ENCODE data around the gene C6orf62.
A peak's percentile ranks its signal among the peaks of the same experiment; 100 is the strongest.
"Not testable (repeated sequence)": the region's sequence is repeated elsewhere in the genome, so short reads cannot be mapped to it uniquely, and the experiment has no call there.

Gene C6orf62

GRCh38 chr6:24666641-24667377, 52.1 kb downstream of the C6orf62 start, which contains the start of the genes ACOT13 and TDP2:
ACOT13 (plus strand) TSS chr6:24667077; CDS start chr6:24667264, 187 bp downstream.
TDP2 (minus strand) TSS chr6:24666899; CDS start chr6:24666862, 37 bp downstream.
- peak; percentile 97 for DNase-seq

DNA sequence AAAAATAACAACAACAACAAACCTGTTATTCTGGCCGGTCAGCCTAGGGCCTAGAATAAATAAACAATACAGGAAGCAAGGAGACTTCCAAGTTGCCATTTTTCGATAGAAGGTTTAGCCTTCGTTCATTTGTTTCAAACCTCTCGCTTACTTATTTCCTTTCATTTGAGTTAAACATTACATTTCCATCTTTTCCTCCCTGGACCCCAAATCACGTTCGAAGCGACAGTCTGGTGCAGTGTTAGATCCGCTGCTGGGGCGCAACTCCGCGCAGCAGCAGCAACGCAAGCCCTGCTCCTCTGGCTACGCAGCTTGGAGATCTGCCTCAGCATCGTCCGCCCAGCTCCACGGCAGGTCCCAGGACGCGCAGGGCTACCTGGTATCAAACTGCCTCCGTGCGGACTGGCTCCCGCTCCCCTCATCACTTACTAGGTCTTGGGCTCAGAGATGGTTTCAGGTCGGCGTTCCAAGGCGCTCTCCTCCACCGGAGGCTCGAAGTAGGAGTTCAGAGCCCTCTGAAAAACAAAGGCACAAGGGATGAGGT, 52.8 kb downstream of the C6orf62 start:
- peak; percentile 50 for DNase-seq

- DNase-seq: no peak
Observed at GRCh38 chr6:24664046-24664987, 54.6 kb downstream of the C6orf62 start.

DNA sequence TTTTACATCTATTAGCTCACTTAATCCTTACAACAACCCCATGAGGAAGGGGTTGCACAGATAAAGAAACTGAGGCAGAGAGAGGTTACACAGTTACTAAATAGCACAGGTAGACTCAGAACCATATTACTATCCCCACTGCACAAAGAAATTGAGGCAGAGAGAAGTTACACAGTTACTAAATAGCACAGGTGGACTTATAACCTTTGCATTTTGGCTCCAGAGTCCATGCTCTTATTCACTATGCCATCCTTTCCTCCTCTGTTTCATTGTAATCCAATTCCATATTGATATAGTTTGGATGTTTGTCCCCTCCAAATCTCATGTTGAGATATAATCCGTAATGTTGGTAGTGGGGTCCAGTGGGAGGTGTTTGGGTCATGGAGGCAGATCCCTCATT, 55.8 kb downstream of the C6orf62 start:
- no peak for DNase-seq

- DNase-seq: no peak
Observed at GRCh38 chr6:24662236-24662635, 56.7 kb downstream of the C6orf62 start.

DNA sequence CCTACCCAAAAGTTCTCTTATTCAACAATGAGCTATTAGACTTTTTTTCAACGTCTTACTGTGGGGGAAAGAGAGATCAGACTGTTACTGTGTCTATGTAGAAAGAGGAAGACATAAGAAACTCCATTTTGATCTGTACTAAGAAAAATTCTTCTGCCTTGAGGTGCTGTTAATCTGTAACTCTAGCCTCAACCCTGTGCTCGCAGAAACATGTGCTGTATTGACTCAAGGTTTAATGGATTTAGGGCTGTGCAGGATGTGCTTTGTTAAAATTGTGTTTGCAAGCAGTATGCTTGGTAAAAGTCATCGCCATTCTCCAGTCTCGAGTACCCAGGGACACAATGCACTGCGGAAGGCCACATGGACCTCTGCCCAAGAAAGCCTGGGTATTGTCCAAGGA, 57.2 kb downstream of the C6orf62 start:
- not testable (repeated sequence) for DNase-seq

DNA sequence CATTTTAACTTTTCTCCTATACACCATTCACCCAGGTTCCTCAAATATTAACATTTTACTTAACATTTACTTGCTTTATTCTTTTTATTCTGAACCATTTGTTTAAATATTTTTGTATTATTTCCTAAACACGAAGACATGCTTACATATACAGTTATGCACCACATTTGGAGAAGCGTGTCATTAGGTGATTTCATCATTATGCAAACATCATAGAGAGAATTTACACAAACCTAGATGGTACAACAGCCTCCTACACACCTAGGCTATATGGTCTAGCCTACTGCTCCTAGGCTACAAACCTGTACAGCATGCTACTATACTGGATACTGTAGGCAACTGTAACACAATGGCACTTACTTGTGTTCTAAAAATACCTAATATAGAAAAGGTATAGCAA, 58.8 kb downstream of the C6orf62 start:
- DNase-seq: no peak

GRCh38 chr6:24659561-24659960, 59.4 kb downstream of the C6orf62 start:
- DNase-seq: no peak

- DNase-seq: no peak
Observed at GRCh38 chr6:24658573-24659560, 60.1 kb downstream of the C6orf62 start.

DNA sequence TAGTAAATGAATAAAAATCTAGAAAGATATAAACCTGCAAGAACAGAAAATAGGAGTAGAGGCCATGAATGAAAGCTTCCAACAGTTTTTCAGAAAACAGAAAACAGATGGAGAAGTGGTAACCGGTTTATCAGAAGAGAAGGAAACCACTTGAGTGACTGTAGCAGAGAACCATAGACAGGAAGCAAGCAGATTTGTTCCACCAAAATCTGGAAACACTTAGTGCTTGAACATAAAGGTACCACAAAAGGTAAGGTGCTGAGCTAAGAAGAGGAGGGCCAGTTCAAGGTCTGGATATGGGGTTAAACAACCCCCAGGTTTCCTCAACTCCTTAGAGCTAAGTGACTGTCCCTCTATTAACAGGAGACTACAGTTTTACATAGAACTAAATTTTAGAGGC, 63.7 kb downstream of the C6orf62 start:
- no peak for DNase-seq
